Thymus (tissue), 11 donors: ENCODE data around the gene FGD6. TPM values are rescaled to one million over a fixed set of nuclear protein-coding genes. Genes with fewer than 3 reads are reported as not detected.
"Not testable (repeated sequence)": the region's sequence is repeated elsewhere in the genome, so short reads cannot be mapped to it uniquely, and the experiment has no call there.

Experiments
- DNase-seq, 9 donors: peaks; one replicate each; pipeline ENCODE4 v3.0.0-alpha.2; 2013; ENCODE audit warnings: low spot score in 9 of 9, low read depth in 6 of 9, missing footprints in 1 of 9
- H3K27ac ChIP-seq, 2 donors: one replicate each; pipeline ENCODE4 v1.5.1; 2013; ENCODE audit warnings: control low read depth in 1 of 2, low read depth in 1 of 2, low read length in 1 of 2, mild to moderate bottlenecking in 1 of 2, moderate library complexity in 1 of 2
- H3K27me3 ChIP-seq, 2 donors: one replicate each; pipeline ENCODE4 v1.5.1; 2013; ENCODE audit warnings: low read length in 1 of 2; ENCODE audit not compliant: control insufficient read depth in 2 of 2, insufficient read depth in 1 of 2
- H3K36me3 ChIP-seq, 2 donors: one replicate each; pipeline ENCODE4 v1.5.1; 2013; ENCODE audit warnings: low read length in 1 of 2, mild to moderate bottlenecking in 1 of 2, moderate library complexity in 1 of 2; ENCODE audit not compliant: control insufficient read depth in 2 of 2, insufficient read depth in 2 of 2
- H3K4me1 ChIP-seq, 2 donors: one replicate each; pipeline ENCODE4 v1.5.1; 2013; ENCODE audit warnings: low read length in 2 of 2; ENCODE audit not compliant: control insufficient read depth in 2 of 2, insufficient read depth in 2 of 2
- H3K4me3 ChIP-seq, 2 donors: one replicate each; pipeline ENCODE4 v1.5.1; 2013; ENCODE audit warnings: low read length in 2 of 2, control low read depth in 1 of 2, mild to moderate bottlenecking in 1 of 2
- H3K9me3 ChIP-seq, 2 donors: one replicate each; pipeline ENCODE4 v1.5.1; 2013; ENCODE audit warnings: low read length in 1 of 2, mild to moderate bottlenecking in 1 of 2; ENCODE audit not compliant: control insufficient read depth in 2 of 2, insufficient read depth in 1 of 2
- WGBS: extraction: QIAGEN DNeasy Blood & Tissue Kit; methylation state at CpG from one replicate; pipeline ENCODE4 v1.1.7; 2013; 5-methylcytosine and 5-hydroxymethylcytosine counted together
- polyA plus RNA-seq: library from polyadenylated mRNA; stranded (reverse); fragments of 200-250 nt; gene quantifications from one replicate; pipeline ENCODE4 v1.2.3, GENCODE V29; 2013
- total RNA-seq: library from RNA; stranded (reverse); fragments of 120-200 nt; gene quantifications from one replicate; pipeline ENCODE4 v1.2.4, GENCODE V29; 2013
- donor health status: healthy.

Gene FGD6
- total and polyA plus RNA-seq, 2 donors, result 2.3 to 9.1 TPM

- Histone ChIP-seq H3K36me3 (peaks cover 15 to 51% of the 10 kb centered on the region in 2 donors), H3K27me3 (no peaks in the 10 kb centered on the region), H3K4me1 (no peaks in the 10 kb centered on the region), H3K27ac (no peak overlapping the region), H3K4me3 (no peak overlapping the region), H3K9me3 (no peaks in the 10 kb centered on the region)
- DNase-seq, result no peak
Observed at GRCh38 chr12:95253386-95253785, 36.1 kb upstream of the FGD6 start.

DNA sequence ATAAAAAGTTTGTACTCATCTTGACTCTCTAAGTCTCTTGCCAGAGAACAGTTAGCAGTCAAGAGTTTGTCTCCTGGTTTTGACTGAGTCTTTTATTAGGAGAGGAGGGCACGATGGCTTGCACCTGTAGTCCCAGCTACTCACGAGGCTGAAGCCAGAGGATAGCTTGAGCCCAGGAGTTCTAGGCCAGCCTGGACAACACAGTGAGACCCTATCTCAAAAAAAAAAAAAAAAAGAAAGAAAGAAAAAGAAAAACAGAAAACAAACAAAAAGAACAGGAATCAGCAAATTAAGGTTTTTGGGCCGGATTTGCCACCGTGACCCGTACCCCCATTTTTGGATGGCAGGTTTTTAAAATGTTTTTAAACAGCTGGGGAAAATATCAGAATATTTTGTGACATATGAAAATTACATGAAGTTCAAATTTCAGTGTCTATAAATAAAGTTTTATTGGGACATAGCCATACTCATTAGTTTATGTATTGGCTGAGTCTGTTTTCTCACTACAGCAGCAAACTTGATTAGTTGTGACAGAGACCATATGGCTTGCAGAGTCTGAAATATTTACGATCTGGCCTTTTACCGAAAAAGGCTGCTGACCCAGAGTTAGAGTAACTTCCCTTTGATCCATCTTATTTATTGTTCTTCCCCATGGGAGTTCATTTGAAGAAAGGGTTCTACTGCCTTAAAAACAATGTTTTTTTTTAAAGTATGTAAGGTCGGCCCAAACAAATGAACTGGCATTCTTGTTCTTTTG is 31.5 kb upstream of the FGD6 start:
- 97% methylated on average over 8 of the region's 8 CpGs for WGBS
- Histone ChIP-seq H3K27ac (no peak overlapping the region), H3K4me1 (peaks cover 0 to 2% of the 10 kb centered on the region in 2 donors), H3K36me3 (peaks cover 4 to 19% of the 10 kb centered on the region in 2 donors), H3K9me3 (no peaks in the 10 kb centered on the region), H3K4me3 (no peak overlapping the region), H3K27me3 (no peaks in the 10 kb centered on the region)
- DNase-seq, result no peak

DNA sequence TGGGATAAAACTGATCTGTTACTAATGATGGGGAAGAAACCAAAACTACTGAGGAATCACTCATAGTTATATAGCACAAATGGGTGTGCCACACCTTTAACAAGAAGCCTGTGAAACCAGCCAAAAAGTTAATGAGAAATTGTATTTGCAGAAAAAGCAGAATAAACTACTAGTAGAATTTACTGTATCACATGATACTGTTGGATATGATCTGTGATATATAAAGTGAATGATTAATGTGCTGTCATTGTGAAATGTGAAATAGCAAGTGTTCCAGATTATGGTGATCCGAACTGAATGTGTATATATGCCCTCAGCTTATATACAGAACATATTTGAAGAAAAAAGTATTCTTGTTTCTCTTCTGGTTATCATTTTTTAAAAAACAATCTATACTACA is 30.8 kb upstream of the FGD6 start:
- H3K27me3 ChIP-seq, result no peaks in the 10 kb centered on the region
- no peaks in the 10 kb centered on the region for H3K9me3 ChIP-seq
- peaks cover 0 to 2% of the 10 kb centered on the region in 2 donors for H3K4me1 ChIP-seq
- no peak overlapping the region for H3K27ac ChIP-seq
- no peak for DNase-seq
- H3K36me3 ChIP-seq, result peaks cover 8 to 12% of the 10 kb centered on the region in 2 donors
- WGBS, result 93% methylated on average over 1 of the region's 1 CpG
- no peak overlapping the region for H3K4me3 ChIP-seq

- H3K27me3 ChIP-seq, result no peaks in the 10 kb centered on the region
- no peaks in the 10 kb centered on the region for H3K9me3 ChIP-seq
- H3K4me1 ChIP-seq, result peaks cover 0 to 2% of the 10 kb centered on the region in 2 donors
- WGBS, result 97% methylated on average over 3 of the region's 3 CpGs
- H3K36me3 ChIP-seq, result peaks cover 7 to 15% of the 10 kb centered on the region in 2 donors
- H3K4me3 ChIP-seq, result no peak overlapping the region
- DNase-seq, result no peak
- no peak overlapping the region for H3K27ac ChIP-seq
Observed at GRCh38 chr12:95244350-95244749, 27.1 kb upstream of the FGD6 start.

GRCh38 chr12:95243497-95244183 is 26.4 kb upstream of the FGD6 start:
- H3K4me1 ChIP-seq, result peaks cover 0 to 2% of the 10 kb centered on the region in 2 donors
- no peak for DNase-seq
- 96% methylated on average over 4 of the region's 4 CpGs for WGBS
- no peak overlapping the region for H3K27ac ChIP-seq
- H3K4me3 ChIP-seq, result no peak overlapping the region
- H3K36me3 ChIP-seq, result peaks cover 7 to 15% of the 10 kb centered on the region in 2 donors
- H3K27me3 ChIP-seq, result no peaks in the 10 kb centered on the region
- no peaks in the 10 kb centered on the region for H3K9me3 ChIP-seq

GRCh38 chr12:95241761-95242506 is 24.7 kb upstream of the FGD6 start:
- no peaks in the 10 kb centered on the region for H3K27me3 ChIP-seq
- H3K4me1 ChIP-seq, result peaks cover 0 to 2% of the 10 kb centered on the region in 2 donors
- no peak for DNase-seq
- WGBS, result 96% methylated on average over 4 of the region's 4 CpGs
- no peak overlapping the region for H3K27ac ChIP-seq
- no peak overlapping the region for H3K4me3 ChIP-seq
- no peaks in the 10 kb centered on the region for H3K9me3 ChIP-seq
- peaks cover 7 to 15% of the 10 kb centered on the region in 2 donors for H3K36me3 ChIP-seq

DNA sequence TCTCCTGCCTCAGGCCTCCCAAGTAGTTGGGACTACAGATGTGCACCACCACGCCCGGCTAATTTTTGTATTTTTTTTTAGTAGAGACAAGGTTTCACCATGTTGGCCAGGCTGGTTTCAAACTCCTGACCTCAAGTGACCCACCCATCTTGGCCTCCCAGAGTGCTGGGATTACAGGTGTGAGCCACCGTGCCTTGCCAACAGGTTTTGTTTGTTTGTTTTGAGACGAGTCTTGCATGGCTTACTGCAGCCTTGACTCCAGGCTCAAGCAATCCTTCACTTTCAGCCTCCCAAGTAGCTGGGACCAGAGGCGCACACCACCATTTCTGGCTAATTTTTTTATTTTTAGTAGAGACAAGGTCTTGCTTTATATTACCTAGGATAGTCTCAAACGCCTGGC is 23.9 kb upstream of the FGD6 start:
- not testable (repeated sequence) for H3K27me3 ChIP-seq, H3K4me1 ChIP-seq, DNase-seq, H3K27ac ChIP-seq, H3K4me3 ChIP-seq, H3K9me3 ChIP-seq
- peaks cover 7 to 15% of the 10 kb centered on the region in 2 donors for H3K36me3 ChIP-seq
- WGBS, result 98% methylated on average over 6 of the region's 6 CpGs

- Histone ChIP-seq H3K4me3 (no peak overlapping the region), H3K27ac (no peak overlapping the region), H3K36me3 (peaks cover 7 to 15% of the 10 kb centered on the region in 2 donors), H3K4me1 (no peaks in the 10 kb centered on the region), H3K9me3 (no peaks in the 10 kb centered on the region), H3K27me3 (no peaks in the 10 kb centered on the region)
- WGBS, result 97% methylated on average over 2 of the region's 2 CpGs
- DNase-seq, result no peak
Observed at GRCh38 chr12:95240556-95240955, 23.3 kb upstream of the FGD6 start.

DNA sequence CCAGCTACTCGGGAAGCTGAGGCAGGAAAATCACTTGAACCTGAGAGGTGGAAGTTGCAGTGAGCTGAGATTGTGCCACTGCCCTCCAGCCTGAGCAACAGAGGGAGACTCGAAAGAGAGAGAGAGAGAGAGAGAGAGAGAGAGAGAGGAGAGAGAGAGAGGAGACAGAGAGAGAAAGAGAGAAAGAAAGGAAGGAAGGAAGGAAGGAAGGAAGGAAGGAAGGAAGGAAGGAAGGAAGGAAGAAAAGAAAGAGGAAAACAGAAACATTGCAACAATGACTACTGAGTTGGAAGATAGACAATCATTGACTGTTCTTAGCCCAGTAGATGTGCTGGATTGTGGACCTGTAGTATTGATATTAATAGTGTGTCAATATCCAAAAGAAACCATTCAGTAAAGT is 22.6 kb upstream of the FGD6 start:
- not testable (repeated sequence) for H3K27ac ChIP-seq, H3K4me3 ChIP-seq, H3K4me1 ChIP-seq, DNase-seq, H3K9me3 ChIP-seq, H3K27me3 ChIP-seq
- WGBS, result 98% methylated on average over 2 of the region's 2 CpGs
- peaks cover 7 to 15% of the 10 kb centered on the region in 2 donors for H3K36me3 ChIP-seq
